ENCODE data around the gene PIN4. TPM values are rescaled to one million over a fixed set of nuclear protein-coding genes. Genes with fewer than 3 reads are reported as not detected.

Gene PIN4
- 33.1 to 80.8 TPM (median 37.2 TPM) in 5 replicates for total RNA-seq (2022; extraction: Qiagen RNA extraction)

GRCh38 chrX:72181178-72182125, at the start of gene PIN4:
TSS of gene PIN4 (plus strand) at chrX:72181757. CDS start at chrX:72181786, 29 bp downstream.

GRCh38 chrX:72238721-72239475, 57.3 kb downstream of the PIN4 start, which contains the start of gene ERCC6L:
TSS of gene ERCC6L (minus strand) at chrX:72239027. CDS start at chrX:72238911, 116 bp downstream.

Other genes starting within 250 kb of the PIN4 start
- 2.2 to 2.6 TPM (median 2.6 TPM) in 5 replicates for gene RTL5, start 49.8 kb upstream of the PIN4 start, total RNA-seq (2022; extraction: Qiagen RNA extraction)
- 11.1 to 15.1 TPM (median 12.4 TPM) in 5 replicates for gene ERCC6L, start 57.3 kb downstream of the PIN4 start, total RNA-seq (2022; extraction: Qiagen RNA extraction)
- 1,498 to 2,287 TPM (median 1,564 TPM) in 5 replicates for gene RPS4X, start 95.5 kb downstream of the PIN4 start, total RNA-seq (2022; extraction: Qiagen RNA extraction)
- 0.80 to 2.0 TPM (median 1.7 TPM) in 5 replicates for gene CITED1, start 124.2 kb downstream of the PIN4 start, total RNA-seq (2022; extraction: Qiagen RNA extraction)